ENCODE measurements around the gene ANXA4. TPM values are rescaled to one million over a fixed set of nuclear protein-coding genes. Genes with fewer than 3 reads are reported as not detected.
A peak's percentile ranks its signal among the peaks of the same experiment; 100 is the strongest.

Gene ANXA4
- total RNA-seq (2021; ENCODE audit: unreplicated experiment): 183 TPM
- polyA plus RNA-seq (2012; ENCODE audit: insufficient read length): 275 TPM
- percentile 87 among the genes with signal in this experiment for Bru-seq, nascent RNA
- percentile 79 among the genes with signal in this experiment for BruChase-seq, experiment 1, labeled RNA remaining after a 2-hour chase
- BruChase-seq, experiment 2, labeled RNA remaining after a 6-hour chase: percentile 79 among the genes with signal in this experiment
- long read RNA-seq, transcript ANXA4-201 (13 exons, 2,799 nt): major isoform, 162 of 240 reads
- long read RNA-seq, transcript ANXA4-202 (13 exons, 1,414 nt): minor isoform, 9 of 240 reads
- long read RNA-seq, partial matches to known transcripts: 51 of 240 reads
- long read RNA-seq, other reads (novel, unspliced or antisense): 18 of 240 reads

DNA sequence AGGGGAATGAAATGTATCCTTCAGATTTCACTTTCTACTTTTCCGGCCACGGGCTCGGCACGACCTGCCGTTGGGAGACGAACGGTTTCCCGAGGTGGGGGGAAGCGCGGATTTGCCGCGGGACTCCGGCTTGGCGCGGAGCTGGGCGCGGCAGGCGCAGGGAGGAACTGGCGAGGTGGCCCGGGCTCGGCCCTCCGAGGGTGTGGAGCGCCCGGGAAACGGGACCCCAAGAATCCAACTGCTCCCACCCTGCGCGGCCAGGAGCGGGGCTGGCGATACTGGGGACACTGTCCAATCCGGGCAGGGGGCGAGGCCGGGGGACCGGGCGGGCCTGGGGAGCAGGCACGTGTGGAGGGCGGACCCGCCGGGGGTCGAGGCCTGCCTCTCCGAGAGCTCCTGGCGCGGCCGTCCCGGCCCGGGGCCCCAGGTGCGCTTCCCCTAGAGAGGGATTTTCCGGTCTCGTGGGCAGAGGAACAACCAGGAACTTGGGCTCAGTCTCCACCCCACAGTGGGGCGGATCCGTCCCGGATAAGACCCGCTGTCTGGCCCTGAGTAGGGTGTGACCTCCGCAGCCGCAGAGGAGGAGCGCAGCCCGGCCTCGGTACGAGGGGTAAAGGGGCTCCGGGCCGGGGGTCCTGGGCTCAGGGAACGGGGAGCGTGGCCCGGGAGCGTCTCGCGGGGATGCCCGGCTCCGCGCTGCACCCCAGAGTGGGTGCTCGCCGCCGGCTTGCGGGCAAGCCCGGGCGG, at the start of gene ANXA4:
TSS of gene ANXA4 (plus strand) at position 560 of the 747 bp plus-strand sequence. CDS start 39,432 bp downstream, outside the sequence.
- ATAC-seq: peak; percentile 98
- in situ Hi-C loops (cut with HindIII; ENCODE audit: low pct_unique_long_range_greater_than_20kb, low sequenced_read_pairs): no loop called here
- ChIA-PET POLR2A (interaction anchor here (0.6 to 1.5 kb wide), 6 partner anchors 10 to 88 kb away, joined by 3 to 7 read pairs (median 4); no protein-coding TSS in a partner anchor), CTCF (interaction anchor here (0.6 to 0.7 kb wide), 2 partner anchors 17 to 155 kb away, joined by 3 read pairs; no protein-coding TSS in a partner anchor)
- Histone ChIP-seq H3K9me3 (ENCODE audit: control insufficient read depth, insufficient read depth, low read depth, low read length) (no peaks in the 10 kb centered on the region), H3K4me3 (ENCODE audit: low read depth in 2 of 2, low read length in 2 of 2) (peak within 1 kb of the TSS; percentile 82 to 95), H3K36me3 (ENCODE audit: control insufficient read depth, insufficient read depth, low read length) (no peaks in the 10 kb centered on the region), H3K4me1 (ENCODE audit: control insufficient read depth, insufficient read depth, low read length) (peaks cover 29% of the 10 kb centered on the region), H3K27ac (ENCODE audit: low read length) (peak within 1 kb of the TSS; percentile 98), H3K27me3 (ENCODE audit: control insufficient read depth, insufficient read depth, low read length) (no peaks in the 10 kb centered on the region)
- peak; percentile 41 for DNase-seq (ENCODE audit: low read depth, low spot score)
- intact Hi-C loops (cut with micrococcal nuclease; ENCODE audit: unreplicated experiment): no loop called here
- no TSS peak for BruUV-seq (replicated peaks)
- no peak; the same call in 1 of the 2 replicates for TF ChIP-seq TCF7L2 (IDR thresholded peaks at IDR 0.05; ENCODE audit: low read depth, low read length)
- TF ChIP-seq, protein P1, sequence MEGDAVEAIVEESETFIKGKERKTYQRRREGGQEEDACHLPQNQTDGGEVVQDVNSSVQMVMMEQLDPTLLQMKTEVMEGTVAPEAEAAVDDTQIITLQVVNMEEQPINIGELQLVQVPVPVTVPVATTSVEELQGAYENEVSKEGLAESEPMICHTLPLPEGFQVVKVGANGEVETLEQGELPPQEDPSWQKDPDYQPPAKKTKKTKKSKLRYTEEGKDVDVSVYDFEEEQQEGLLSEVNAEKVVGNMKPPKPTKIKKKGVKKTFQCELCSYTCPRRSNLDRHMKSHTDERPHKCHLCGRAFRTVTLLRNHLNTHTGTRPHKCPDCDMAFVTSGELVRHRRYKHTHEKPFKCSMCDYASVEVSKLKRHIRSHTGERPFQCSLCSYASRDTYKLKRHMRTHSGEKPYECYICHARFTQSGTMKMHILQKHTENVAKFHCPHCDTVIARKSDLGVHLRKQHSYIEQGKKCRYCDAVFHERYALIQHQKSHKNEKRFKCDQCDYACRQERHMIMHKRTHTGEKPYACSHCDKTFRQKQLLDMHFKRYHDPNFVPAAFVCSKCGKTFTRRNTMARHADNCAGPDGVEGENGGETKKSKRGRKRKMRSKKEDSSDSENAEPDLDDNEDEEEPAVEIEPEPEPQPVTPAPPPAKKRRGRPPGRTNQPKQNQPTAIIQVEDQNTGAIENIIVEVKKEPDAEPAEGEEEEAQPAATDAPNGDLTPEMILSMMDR (IDR thresholded peaks at IDR 0.05): no peak
- TF ChIP-seq POLR2AphosphoS5 (IDR thresholded peaks at IDR 0.05; ENCODE audit: low read depth, low read length): peak; percentile 89
- peak; percentile 85; the same call in 1 of the 2 replicates for TF ChIP-seq SIN3A (IDR thresholded peaks at IDR 0.05; ENCODE audit: borderline replicate concordance, insufficient read depth, low read depth, low read length)
- TF ChIP-seq, protein P2, sequence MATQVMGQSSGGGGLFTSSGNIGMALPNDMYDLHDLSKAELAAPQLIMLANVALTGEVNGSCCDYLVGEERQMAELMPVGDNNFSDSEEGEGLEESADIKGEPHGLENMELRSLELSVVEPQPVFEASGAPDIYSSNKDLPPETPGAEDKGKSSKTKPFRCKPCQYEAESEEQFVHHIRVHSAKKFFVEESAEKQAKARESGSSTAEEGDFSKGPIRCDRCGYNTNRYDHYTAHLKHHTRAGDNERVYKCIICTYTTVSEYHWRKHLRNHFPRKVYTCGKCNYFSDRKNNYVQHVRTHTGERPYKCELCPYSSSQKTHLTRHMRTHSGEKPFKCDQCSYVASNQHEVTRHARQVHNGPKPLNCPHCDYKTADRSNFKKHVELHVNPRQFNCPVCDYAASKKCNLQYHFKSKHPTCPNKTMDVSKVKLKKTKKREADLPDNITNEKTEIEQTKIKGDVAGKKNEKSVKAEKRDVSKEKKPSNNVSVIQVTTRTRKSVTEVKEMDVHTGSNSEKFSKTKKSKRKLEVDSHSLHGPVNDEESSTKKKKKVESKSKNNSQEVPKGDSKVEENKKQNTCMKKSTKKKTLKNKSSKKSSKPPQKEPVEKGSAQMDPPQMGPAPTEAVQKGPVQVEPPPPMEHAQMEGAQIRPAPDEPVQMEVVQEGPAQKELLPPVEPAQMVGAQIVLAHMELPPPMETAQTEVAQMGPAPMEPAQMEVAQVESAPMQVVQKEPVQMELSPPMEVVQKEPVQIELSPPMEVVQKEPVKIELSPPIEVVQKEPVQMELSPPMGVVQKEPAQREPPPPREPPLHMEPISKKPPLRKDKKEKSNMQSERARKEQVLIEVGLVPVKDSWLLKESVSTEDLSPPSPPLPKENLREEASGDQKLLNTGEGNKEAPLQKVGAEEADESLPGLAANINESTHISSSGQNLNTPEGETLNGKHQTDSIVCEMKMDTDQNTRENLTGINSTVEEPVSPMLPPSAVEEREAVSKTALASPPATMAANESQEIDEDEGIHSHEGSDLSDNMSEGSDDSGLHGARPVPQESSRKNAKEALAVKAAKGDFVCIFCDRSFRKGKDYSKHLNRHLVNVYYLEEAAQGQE (IDR thresholded peaks at IDR 0.05; ENCODE audit: insufficient read depth in 1 of 2, low read depth in 2 of 2, low read length in 1 of 2): no peak; a peak in 1 of 4 replicates

DNA sequence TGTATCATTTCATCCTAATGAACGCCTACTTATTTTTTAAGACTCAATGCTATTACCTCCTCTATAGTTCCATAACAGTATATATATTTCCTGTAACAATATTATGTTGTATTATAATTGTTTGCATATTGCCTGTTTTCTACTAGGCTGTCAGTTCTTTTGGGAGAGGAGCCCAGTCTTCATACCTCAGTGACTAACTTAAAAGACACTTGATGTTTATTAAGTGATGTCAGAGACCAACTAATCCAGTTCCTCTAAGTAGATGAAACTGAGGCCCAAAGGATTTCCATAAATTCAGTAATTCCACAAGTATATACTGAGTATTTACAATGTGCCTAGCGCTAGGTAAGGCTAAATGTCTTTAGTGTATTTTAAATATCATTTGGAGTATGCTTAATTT, 49.5 kb upstream of the ANXA4 start:
- DNase-seq (ENCODE audit: low read depth, low spot score) (no peak), ATAC-seq (no peak)
- POLR2A ChIA-PET: no interaction called here
- TF ChIP-seq SIN3A (IDR thresholded peaks at IDR 0.05; ENCODE audit: borderline replicate concordance, insufficient read depth, low read depth, low read length) (no peak), POLR2AphosphoS5 (IDR thresholded peaks at IDR 0.05; ENCODE audit: low read depth, low read length) (no peak), TCF7L2 (IDR thresholded peaks at IDR 0.05; ENCODE audit: low read depth, low read length) (no peak)
- TF ChIP-seq, protein P1 (IDR thresholded peaks at IDR 0.05): no peak
- TF ChIP-seq, protein P2 (IDR thresholded peaks at IDR 0.05; ENCODE audit: insufficient read depth in 1 of 2, low read depth in 2 of 2, low read length in 1 of 2): no peak
- CTCF ChIA-PET: no interaction called here
- intact Hi-C loops (cut with micrococcal nuclease; ENCODE audit: unreplicated experiment) (no loop called here), in situ Hi-C loops (cut with HindIII; ENCODE audit: low pct_unique_long_range_greater_than_20kb, low sequenced_read_pairs) (no loop called here)
- H3K4me1 ChIP-seq (ENCODE audit: control insufficient read depth, insufficient read depth, low read length): peaks cover 35% of the 10 kb centered on the region
- no peaks in the 10 kb centered on the region for H3K9me3 ChIP-seq (ENCODE audit: control insufficient read depth, insufficient read depth, low read depth, low read length)
- peak overlapping the region; percentile 61; the same call in 1 of the 2 replicates for H3K27ac ChIP-seq (ENCODE audit: low read length)
- H3K36me3 ChIP-seq (ENCODE audit: control insufficient read depth, insufficient read depth, low read length): no peaks in the 10 kb centered on the region
- BruUV-seq (replicated peaks): no TSS peak
- no peaks in the 10 kb centered on the region for H3K27me3 ChIP-seq (ENCODE audit: control insufficient read depth, insufficient read depth, low read length)
- H3K4me3 ChIP-seq (ENCODE audit: low read depth in 2 of 2, low read length in 2 of 2): no peak overlapping the region

Measured in Panc1 (cell line).